ENCODE measurements around the gene LRRC52. TPM values are rescaled to one million over a fixed set of nuclear protein-coding genes. Genes with fewer than 3 reads are reported as not detected.

LRRC52 gene
- total and polyA plus RNA-seq, 9 of the 15 experiments (the other 6 are each of a cell fraction or from before 2014, with no cell fraction given), result not detected

- TF ChIP-seq TEAD4 (IDR thresholded peaks at IDR 0.05; ENCODE audit: low read length) (no peak), TEAD4 (CRISPR knock-in tag; IDR thresholded peaks at IDR 0.05; ENCODE audit: borderline replicate concordance) (no peak), CTCFL (IDR thresholded peaks at IDR 0.05; ENCODE audit: borderline replicate concordance, insufficient read depth, low read depth, low read length, poor library complexity, severe bottlenecking) (no peak), KDM5B (IDR thresholded peaks at IDR 0.05; ENCODE audit: insufficient replicate concordance, low read depth, low read length) (no peak), LEF1 (IDR thresholded peaks at IDR 0.05) (no peak), DNMT1 (IDR thresholded peaks at IDR 0.05) (no peak), ZNF561 (CRISPR knock-in tag; conservative IDR thresholded peaks at IDR 0.05) (no peak)
These were observed 16.4 kb upstream of the LRRC52 start (continued) for GRCh38 chr1:165527251-165528007.

GRCh38 chr1:165531021-165531420, 12.8 kb upstream of the LRRC52 start:
- DNase-seq (ENCODE audit: extremely low read depth in 1 of 4, low spot score in 3 of 4) (no peak), FAIRE-seq (no peak), ATAC-seq (no peak)
- Histone ChIP-seq H3K27me3 (ENCODE audit: control insufficient read depth in 2 of 2, insufficient read depth in 2 of 2, low read length in 2 of 2) (peaks cover 5 to 6% of the 10 kb centered on the region in 2 experiments; a peak in 4 of 5 replicates), H3K9me1 (ENCODE audit: control insufficient read depth, insufficient read depth, low read length) (no peaks in the 10 kb centered on the region), H3K9ac (ENCODE audit: insufficient read depth in 1 of 2, low read depth in 2 of 2, low read length in 2 of 2) (no peak overlapping the region), H3K4me3 (no peak overlapping the region), H4K20me1 (replicated peaks; ENCODE audit: control insufficient read depth, insufficient read depth, low read length) (no peaks in the 10 kb centered on the region), H3K79me2 (ENCODE audit: control insufficient read depth, insufficient read depth, low read length) (no peaks in the 10 kb centered on the region), H2AFZ (ENCODE audit: low read depth, low read length) (no peak overlapping the region), H3K4me1 (replicated peaks in 1 of 2; ENCODE audit: control insufficient read depth in 2 of 2, insufficient read depth in 2 of 2, low read length in 2 of 2) (no peaks in the 10 kb centered on the region; a peak in 1 of 5 replicates), H3K4me2 (ENCODE audit: insufficient read depth, low read length) (no peak overlapping the region), H3K27ac (ENCODE audit: extremely low read depth, low read depth, low read length) (no peak overlapping the region), H3K9me3 (replicated peaks; ENCODE audit: control insufficient read depth, insufficient read depth, low read depth, low read length) (no peaks in the 10 kb centered on the region), H3K36me3 (ENCODE audit: control insufficient read depth, insufficient read depth, low read length) (no peaks in the 10 kb centered on the region)
- POLR2A ChIA-PET, result no interaction called here
- CTCF ChIA-PET (ENCODE audit: low intra/inter-chr PET ratio), result no interaction called here
- in situ Hi-C loops (cut with MboI), result no loop called here
- BruUV-seq (replicated peaks), result no TSS peak
- WGBS (ENCODE audit: insufficient coverage, low coverage, missing lambda C conversion rate), result 0% methylated on average over 2 of the region's 2 CpGs
- intact Hi-C loops (cut with micrococcal nuclease), result no loop called here
- no peak for TF ChIP-seq CBX8 (IDR thresholded peaks at IDR 0.05; ENCODE audit: borderline replicate concordance, extremely low read depth, low read depth, low read length, poor library complexity, severe bottlenecking)
